H1 (cell line): ENCODE measurements around the gene SELENBP1. TPM values are rescaled to one million over a fixed set of nuclear protein-coding genes. Genes with fewer than 3 reads are reported as not detected.

Source experiments
- BRCA1 ChIP-seq: IDR thresholded peaks from 2 replicates; pipeline ENCODE4 v1.6.1; 2012; ENCODE audit warnings: low read depth, low read length, improper control_type of control experiment
- HDAC2 ChIP-seq, 2 experiments: fragments of 300-600 bp in 1 of 2; sonication (generic) in 1 of 2; IDR thresholded peaks; 2 replicates each; pipeline ENCODE4 v1.6.1; 2011 to 2012; ENCODE audit warnings: low read depth in 2 of 2, low read length in 2 of 2, mild to moderate bottlenecking in 2 of 2, moderate library complexity in 2 of 2, borderline replicate concordance in 1 of 2, inconsistent platforms in 1 of 2
- RNF2 ChIP-seq: fragments of 200-900, 300-1000 bp; sonication (generic); IDR thresholded peaks from 2 replicates; pipeline ENCODE4 v1.7.1; 2016; ENCODE audit warnings: borderline replicate concordance, low read depth, mild to moderate bottlenecking, antibody characterized with exemption, low read length; ENCODE audit not compliant: poor library complexity, severe bottlenecking; ENCODE audit errors: missing control alignments
- SRF ChIP-seq: IDR thresholded peaks from 2 replicates; pipeline ENCODE4 v1.6.1; 2011; ENCODE audit warnings: mild to moderate bottlenecking, low read depth, low read length, moderate library complexity
- polyA plus RNA-seq, 7 experiments: library from polyadenylated mRNA; depleted of rRNA in 3 of 7; stranded (reverse) in 5 of 7; unstranded in 2 of 7; fragments of >200 nt in 5 of 7; fragments of 200-250 nt in 2 of 7; gene quantifications; 1 replicate in 5 of 7; 2 replicates in 1 of 7; 4 replicates in 1 of 7; pipeline versions ENCODE4 v1.2.1 to v1.2.3, GENCODE V29; 2011 to 2013; ENCODE audit warnings: missing spikeins in 2 of 7, mixed read lengths in 2 of 7
- total RNA-seq: library from RNA; stranded (reverse); fragmentation: NEBNext Ultra II Directional; extraction: Animal tissue kit (Norgen Biotek cat#: 25700); gene quantifications from 2 replicates; pipeline ENCODE4 v1.2.1, GENCODE V29; 2021
- TF ChIP-seq, protein P1 (sequence below), 3 experiments: IDR thresholded peaks; 1 replicate in 2 of 3; 2 replicates in 1 of 3; pipeline versions ENCODE4 v1.5.1 to v1.6.1; 2011; ENCODE audit warnings: low read length in 3 of 3, mild to moderate bottlenecking in 3 of 3, inconsistent platforms in 2 of 3, low read depth in 1 of 3, moderate library complexity in 1 of 3; ENCODE audit not compliant: insufficient read depth in 1 of 3; ENCODE audit errors: control extremely low read depth in 1 of 3

The SELENBP1 gene
- total and polyA plus RNA-seq, 2 of the 8 experiments (the other 6 are each of a cell fraction or from before 2014, with no cell fraction given) = 20.0 to 32.4 TPM

DNA sequence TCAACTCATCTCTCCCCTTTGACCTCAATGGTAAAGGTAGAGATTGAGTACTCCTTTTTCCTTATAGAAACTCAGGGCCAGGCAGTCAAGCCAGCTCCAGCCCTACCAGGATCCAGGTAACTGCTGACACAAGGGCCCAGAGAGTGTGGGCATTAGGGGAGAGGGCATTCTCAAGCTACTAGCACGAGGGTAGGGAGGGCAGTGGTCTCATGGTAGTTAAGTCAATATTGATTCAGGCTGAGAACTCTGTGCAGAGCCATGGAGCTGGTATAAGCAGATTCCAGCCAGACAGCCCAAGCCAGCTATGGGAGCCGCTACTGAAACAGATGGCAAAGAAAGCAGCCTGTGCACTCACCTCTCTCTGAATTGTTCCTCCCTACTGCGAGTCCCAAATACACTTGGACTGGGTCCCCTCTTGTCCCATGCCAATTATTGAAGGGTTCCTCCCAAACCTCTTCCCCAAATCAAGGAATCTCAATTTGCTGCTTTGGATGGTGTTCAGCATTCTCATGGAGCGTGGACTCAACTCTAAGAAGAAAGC lies 48.0 kb downstream of the SELENBP1 start (continued):
- TF ChIP-seq RNF2 (no peak), BRCA1 (no peak), SRF (no peak), HDAC2 (IDR thresholded peaks at IDR 0.05; ENCODE audit: borderline replicate concordance in 1 of 2, low read depth in 2 of 2, low read length in 2 of 2) (no peak)
- TF ChIP-seq, protein P1, sequence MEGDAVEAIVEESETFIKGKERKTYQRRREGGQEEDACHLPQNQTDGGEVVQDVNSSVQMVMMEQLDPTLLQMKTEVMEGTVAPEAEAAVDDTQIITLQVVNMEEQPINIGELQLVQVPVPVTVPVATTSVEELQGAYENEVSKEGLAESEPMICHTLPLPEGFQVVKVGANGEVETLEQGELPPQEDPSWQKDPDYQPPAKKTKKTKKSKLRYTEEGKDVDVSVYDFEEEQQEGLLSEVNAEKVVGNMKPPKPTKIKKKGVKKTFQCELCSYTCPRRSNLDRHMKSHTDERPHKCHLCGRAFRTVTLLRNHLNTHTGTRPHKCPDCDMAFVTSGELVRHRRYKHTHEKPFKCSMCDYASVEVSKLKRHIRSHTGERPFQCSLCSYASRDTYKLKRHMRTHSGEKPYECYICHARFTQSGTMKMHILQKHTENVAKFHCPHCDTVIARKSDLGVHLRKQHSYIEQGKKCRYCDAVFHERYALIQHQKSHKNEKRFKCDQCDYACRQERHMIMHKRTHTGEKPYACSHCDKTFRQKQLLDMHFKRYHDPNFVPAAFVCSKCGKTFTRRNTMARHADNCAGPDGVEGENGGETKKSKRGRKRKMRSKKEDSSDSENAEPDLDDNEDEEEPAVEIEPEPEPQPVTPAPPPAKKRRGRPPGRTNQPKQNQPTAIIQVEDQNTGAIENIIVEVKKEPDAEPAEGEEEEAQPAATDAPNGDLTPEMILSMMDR (IDR thresholded peaks at IDR 0.05; ENCODE audit: control extremely low read depth in 1 of 3, insufficient read depth in 1 of 3, low read depth in 1 of 3, low read length in 3 of 3) = no peak
